ENCODE measurements around the gene LGR4. TPM values are rescaled to one million over a fixed set of nuclear protein-coding genes. Genes with fewer than 3 reads are reported as not detected.

LGR4 gene
- total RNA-seq, 1 donor = 25.1 TPM

- no peak for DNase-seq (ENCODE audit: low read depth)
- no peak overlapping the region for H3K4me3 ChIP-seq (ENCODE audit: low read depth, low read length)
- no peak for TF ChIP-seq CTCF (IDR thresholded peaks at IDR 0.05; ENCODE audit: insufficient read depth, low read length)
Measured at GRCh38 chr11:27460158-27460978, 12.2 kb downstream of the LGR4 start.

GRCh38 chr11:27459191-27459590 is 13.4 kb downstream of the LGR4 start:
- H3K4me3 ChIP-seq (ENCODE audit: low read depth, low read length) = no peak overlapping the region
- TF ChIP-seq CTCF (IDR thresholded peaks at IDR 0.05; ENCODE audit: insufficient read depth, low read length) = no peak
- DNase-seq (ENCODE audit: low read depth) = no peak

- DNase-seq (ENCODE audit: low read depth) = no peak
Measured at GRCh38 chr11:27458182-27458581, 14.4 kb downstream of the LGR4 start.

DNA sequence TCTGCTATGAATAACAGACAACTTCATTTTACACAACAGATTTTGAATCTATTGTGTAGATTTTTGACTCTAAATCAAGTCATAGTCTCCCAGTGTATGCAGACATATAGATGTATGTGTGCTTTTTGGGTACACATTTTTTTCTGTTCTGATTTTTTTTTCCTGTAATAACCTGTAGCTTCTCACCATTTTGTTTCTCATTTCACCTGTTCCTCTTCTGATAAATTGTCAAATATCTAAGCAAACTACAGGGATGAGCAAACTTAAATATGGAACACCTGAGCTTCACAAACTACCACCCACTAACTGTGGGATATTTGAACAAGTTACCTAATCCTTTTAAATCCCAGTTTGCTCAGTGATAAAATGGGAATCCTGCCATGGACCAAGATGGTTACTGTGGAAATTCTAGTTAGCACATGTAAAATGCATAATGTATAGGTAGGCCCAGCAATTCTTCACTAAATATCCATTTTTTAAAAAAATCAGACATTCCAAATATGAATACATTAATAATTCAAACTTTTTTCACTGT is 15.7 kb downstream of the LGR4 start:
- H3K4me3 ChIP-seq (ENCODE audit: low read depth, low read length) = no peak overlapping the region
- no peak for DNase-seq (ENCODE audit: low read depth)
- TF ChIP-seq CTCF (IDR thresholded peaks at IDR 0.05; ENCODE audit: insufficient read depth, low read length) = no peak

More at GRCh38 chr11:27458182-27458581, 14.4 kb downstream of the LGR4 start:
- TF ChIP-seq CTCF (IDR thresholded peaks at IDR 0.05; ENCODE audit: insufficient read depth, low read length) = no peak
- no peak overlapping the region for H3K4me3 ChIP-seq (ENCODE audit: low read depth, low read length)

GRCh38 chr11:27456140-27456794 is 16.3 kb downstream of the LGR4 start:
- TF ChIP-seq CTCF (IDR thresholded peaks at IDR 0.05; ENCODE audit: insufficient read depth, low read length) = no peak
- H3K4me3 ChIP-seq (ENCODE audit: low read depth, low read length) = no peak overlapping the region
- peak; percentile 54 for DNase-seq (ENCODE audit: low read depth)

GRCh38 chr11:27455667-27456066 is 16.9 kb downstream of the LGR4 start:
- DNase-seq (ENCODE audit: low read depth) = no peak
- no peak overlapping the region for H3K4me3 ChIP-seq (ENCODE audit: low read depth, low read length)
- TF ChIP-seq CTCF (IDR thresholded peaks at IDR 0.05; ENCODE audit: insufficient read depth, low read length) = no peak

All from fibroblast of the aortic adventitia (primary cell).